GM18511 (cell line): Measurements from ENCODE around the gene WNT5B.
"Not testable (repeated sequence)": the region's sequence is repeated elsewhere in the genome, so short reads cannot be mapped to it uniquely, and the experiment has no call there.

Source experiments
- ATAC-seq: cut with Tn5 transposase; IDR thresholded peaks from one replicate; pipeline ENCODE4 v1.9.1; 2021; ENCODE audit warnings: mild to moderate bottlenecking, moderate library complexity; ENCODE audit not compliant: unreplicated experiment

WNT5B gene

DNA sequence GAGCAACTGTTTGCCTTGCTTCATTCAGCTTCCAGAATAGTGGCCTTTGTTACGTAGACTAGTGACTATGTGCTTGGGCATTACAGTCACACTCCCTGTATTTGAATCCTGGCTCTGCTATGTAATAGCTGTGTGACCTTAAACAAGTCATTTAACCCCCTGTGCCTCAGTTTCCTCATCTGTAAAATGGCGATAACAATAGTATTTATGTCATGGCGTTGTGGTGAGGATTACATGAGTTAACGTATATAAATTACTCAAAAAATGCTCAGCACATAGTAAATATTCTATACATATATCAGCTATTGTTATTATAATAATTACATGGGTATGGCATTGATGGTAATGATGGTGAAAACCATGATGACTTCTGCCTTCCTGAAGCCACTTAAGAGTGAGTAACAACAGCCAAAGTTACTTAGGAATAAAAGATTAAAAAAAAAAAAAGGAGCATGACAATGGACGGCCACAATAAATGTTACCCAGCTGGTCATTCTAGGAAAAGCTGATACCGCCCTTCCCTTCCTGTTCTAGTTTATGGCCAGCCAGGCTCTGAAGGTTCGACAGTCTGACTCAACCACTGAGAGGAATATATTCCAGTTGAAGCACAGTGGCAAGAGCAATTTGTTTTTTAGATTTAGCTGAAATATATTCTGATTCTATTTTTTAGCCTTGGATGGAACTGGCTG is 51.9 kb downstream of the WNT5B start:
- no peak for ATAC-seq

GRCh38 chr12:1681493-1681807 is 52.4 kb downstream of the WNT5B start:
- no peak for ATAC-seq

DNA sequence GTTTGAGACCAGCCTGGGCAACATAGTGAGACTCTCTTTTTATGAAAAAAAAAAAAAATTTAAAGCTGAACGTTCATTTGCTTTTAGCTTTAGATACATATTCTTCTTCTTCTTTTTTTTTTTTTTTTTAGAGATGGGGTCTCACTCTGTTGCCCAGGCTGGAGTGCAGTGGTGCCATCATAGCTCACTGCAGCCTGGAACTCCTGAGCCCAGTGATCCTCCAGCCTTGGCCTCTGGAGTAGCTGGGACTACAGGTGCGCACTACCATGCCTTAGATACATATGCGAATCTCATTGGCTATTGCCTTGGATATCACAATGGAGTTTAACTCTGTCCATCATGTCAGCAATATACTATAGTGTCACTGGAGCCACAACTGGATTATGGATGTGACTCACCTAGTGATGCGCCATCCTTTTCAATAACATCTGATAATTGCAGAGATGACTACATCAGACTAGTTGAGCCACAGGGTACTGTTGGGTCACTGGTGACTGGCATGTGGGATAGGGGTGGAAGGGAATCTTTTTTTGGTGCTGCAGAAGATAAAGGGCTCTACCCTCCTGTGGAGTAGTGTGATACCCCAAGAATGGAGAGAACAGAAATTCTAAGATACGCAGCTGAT is 59.2 kb downstream of the WNT5B start:
- no peak for ATAC-seq

DNA sequence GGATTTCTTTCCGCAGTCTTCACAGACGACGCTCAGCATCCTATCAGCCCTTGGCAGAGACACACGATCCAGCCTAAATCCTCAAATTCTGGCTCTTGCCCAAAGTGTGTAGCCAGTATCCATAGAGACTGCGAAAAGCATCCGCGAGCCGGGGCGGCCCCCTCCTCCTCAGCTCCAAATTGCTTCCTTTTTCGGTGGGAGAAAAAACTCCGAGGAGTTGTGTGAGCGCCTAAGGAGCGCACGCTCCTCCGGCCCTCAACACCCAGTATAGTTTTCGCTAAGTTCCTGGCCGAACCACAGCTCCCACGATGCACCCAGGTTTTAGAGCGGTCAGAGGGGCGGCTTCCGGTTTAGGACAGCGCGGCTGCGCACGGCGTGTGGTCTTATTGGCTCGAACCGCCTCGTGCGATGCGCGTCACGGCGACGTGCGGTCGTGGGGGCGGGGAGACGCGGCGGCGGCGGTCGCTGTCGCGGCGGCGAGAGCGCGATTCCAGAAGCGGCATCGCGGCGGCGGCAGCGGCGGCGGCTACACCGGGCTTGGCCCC is 61.6 kb downstream of the WNT5B start, which contains the start of gene ADIPOR2:
TSS of gene ADIPOR2 (plus strand) at position 493 of the 545 bp plus-strand sequence. CDS start 63,274 bp downstream, outside the sequence.
- ATAC-seq: peak; percentile 95

- peak; percentile 46 for ATAC-seq
These were observed 62.3 kb downstream of the WNT5B start for GRCh38 chr12:1691123-1692007.

GRCh38 chr12:1692226-1692625 is 63.2 kb downstream of the WNT5B start:
- no peak for ATAC-seq

DNA sequence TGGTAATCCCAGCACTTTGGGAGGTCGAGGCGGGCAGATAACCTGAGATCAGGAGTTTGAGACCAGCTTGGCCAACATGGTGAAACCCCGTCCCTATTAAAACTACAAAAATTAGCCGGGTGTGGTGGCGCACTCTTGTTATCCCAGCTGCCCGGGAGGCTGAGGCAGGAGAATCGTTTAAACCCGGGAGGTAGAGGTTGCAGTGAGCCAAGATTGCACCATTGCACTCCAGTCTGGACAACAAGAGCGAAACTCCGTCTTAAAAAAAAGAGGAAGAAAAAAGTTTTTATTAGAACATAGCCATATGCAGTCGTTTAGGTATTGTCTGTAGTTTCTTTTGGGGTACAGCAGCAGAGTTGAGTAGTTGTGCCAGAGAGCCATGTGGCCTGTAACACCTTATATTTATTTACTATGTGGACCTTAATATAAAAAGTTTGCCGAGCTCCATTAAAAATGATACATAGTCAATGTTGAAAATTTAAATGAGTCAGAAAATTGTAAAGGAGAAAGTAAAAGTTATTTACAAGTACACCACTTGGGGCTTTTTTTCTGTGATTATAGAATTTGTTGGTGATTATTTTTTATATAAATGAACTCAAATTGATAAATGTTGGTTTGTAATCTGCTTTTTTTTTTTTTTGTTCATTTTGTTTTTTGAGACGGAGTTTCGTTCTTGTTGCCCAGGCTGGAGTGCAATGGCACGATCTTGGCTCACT is 64.0 kb downstream of the WNT5B start:
- ATAC-seq: no peak

- ATAC-seq: not testable (repeated sequence)
These were observed 66.1 kb downstream of the WNT5B start for GRCh38 chr12:1695097-1695496.

DNA sequence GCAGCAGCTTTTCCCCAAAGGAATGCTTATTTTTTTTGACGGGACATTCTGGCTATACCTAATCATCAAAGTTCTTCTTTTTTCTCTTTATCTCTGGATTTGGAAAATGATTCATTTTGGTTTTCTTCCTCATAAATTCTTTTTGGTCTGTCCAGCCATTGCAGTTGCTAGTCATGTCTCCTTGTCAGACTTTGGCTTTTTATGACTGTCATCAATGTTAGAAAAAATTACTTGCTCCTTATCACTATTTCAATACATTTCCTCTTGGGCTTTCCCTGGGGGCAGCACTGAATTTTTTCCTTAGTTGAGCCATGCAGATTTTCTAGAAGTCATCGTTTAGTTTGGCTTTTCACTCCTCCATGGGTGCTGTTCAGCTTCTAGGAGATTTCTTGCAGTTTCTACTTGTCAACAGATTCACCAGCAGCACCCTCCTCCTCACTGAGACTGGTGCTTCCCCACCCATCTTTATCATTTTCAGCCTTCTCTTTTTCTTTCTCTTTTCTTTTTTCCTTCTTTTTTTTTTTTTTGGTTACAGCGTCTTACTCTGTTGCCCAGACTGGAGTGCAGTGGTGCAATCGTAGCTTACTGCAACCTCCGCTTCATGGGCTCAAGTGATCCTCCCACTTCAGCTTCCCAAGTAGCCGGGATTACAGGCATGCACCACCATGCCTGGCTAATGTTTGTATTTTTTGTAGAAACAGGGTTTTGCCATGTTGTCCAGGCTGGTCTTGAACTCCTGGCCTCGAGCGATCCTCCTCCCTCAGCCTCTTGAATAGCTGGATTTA is 67.0 kb downstream of the WNT5B start:
- no peak for ATAC-seq

DNA sequence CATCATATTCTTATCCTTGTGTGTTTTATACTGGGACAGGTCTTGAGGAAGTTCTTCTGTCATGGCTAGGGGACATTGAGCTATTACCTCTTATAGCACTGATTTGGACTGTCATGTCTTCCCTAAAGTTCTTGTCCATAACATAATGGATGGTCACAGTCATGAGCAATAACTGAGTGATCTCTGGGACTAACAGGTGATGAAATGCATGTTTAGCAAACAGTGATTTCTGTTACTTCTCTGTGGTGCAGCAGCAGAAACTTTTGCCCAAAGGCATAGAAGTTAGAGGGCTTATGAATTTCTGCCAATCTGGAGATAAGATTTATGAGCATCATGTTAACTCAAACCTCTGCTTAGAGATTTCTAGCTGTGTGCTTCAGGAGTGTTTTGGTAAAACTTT is 67.8 kb downstream of the WNT5B start:
- no peak for ATAC-seq
